CD4-positive, CD25-positive, alpha-beta regulatory T cell (primary cell): ENCODE measurements around the gene SZRD1. TPM values are rescaled to one million over a fixed set of nuclear protein-coding genes. Genes with fewer than 3 reads are reported as not detected.
"Not testable (repeated sequence)": the region's sequence is repeated elsewhere in the genome, so short reads cannot be mapped to it uniquely, and the experiment has no call there.

Experiments
- ATAC-seq, 2 donors: fragments of 150-1000 bp; cut with Tn5 transposase; one replicate each; pipeline ENCODE4 v1.10.0; 2021; ENCODE audit warnings: low read depth in 2 of 2, moderate number of reproducible peaks in 2 of 2, moderate library complexity in 1 of 2
- DNase-seq, 3 donors: peaks; one replicate each; pipeline versions ENCODE4 v3.0.0 to v3.0.0-alpha.2; 2012 to 2022; ENCODE audit warnings: mixed read lengths in 1 of 3
- H3K27ac ChIP-seq: one replicate; pipeline ENCODE4 v1.7.0; 2013; ENCODE audit warnings: mild to moderate bottlenecking, low read length; ENCODE audit not compliant: insufficient read depth, poor library complexity, severe bottlenecking
- H3K27me3 ChIP-seq: one replicate; pipeline ENCODE4 v1.7.0; 2013; ENCODE audit warnings: low read length; ENCODE audit not compliant: control insufficient read depth, insufficient read depth
- H3K36me3 ChIP-seq: one replicate; pipeline ENCODE4 v1.7.0; 2013; ENCODE audit warnings: mild to moderate bottlenecking, low read length, moderate library complexity; ENCODE audit not compliant: control insufficient read depth, insufficient read depth
- H3K4me1 ChIP-seq: 2 replicates; pipeline ENCODE4 v1.7.0; 2013; ENCODE audit warnings: mild to moderate bottlenecking, low read length; ENCODE audit not compliant: insufficient read depth, control insufficient read depth, poor library complexity, severe bottlenecking
- H3K4me3 ChIP-seq: one replicate; pipeline ENCODE4 v1.7.0; 2013; ENCODE audit warnings: low read depth, mild to moderate bottlenecking, low read length, moderate library complexity
- H3K9me3 ChIP-seq, 2 experiments: 1 replicate in 1 of 2; 2 replicates in 1 of 2; pipeline ENCODE4 v1.7.0; 2013; ENCODE audit warnings: low read length in 2 of 2, mild to moderate bottlenecking in 1 of 2, moderate library complexity in 1 of 2; ENCODE audit not compliant: control insufficient read depth in 2 of 2
- H3K27ac Mint-ChIP-seq, 3 donors: one replicate each; pipeline ENCODE4 v1.8.0; 2020 to 2022; ENCODE audit warnings: mild to moderate bottlenecking in 3 of 3, mixed read lengths in 3 of 3, moderate library complexity in 2 of 3
- H3K27me3 Mint-ChIP-seq: one replicate; pipeline ENCODE4 v1.8.0; 2022; ENCODE audit warnings: mild to moderate bottlenecking, mixed read lengths
- H3K36me3 Mint-ChIP-seq: one replicate; pipeline ENCODE4 v1.8.0; 2020; ENCODE audit warnings: mixed read lengths
- H3K4me1 Mint-ChIP-seq, 4 donors: one replicate each; pipeline ENCODE4 v1.8.0; 2020 to 2022; ENCODE audit warnings: mixed read lengths in 4 of 4, mild to moderate bottlenecking in 1 of 4
- H3K4me3 Mint-ChIP-seq, 4 donors: one replicate each; pipeline ENCODE4 v1.8.0; 2020 to 2022; ENCODE audit warnings: mild to moderate bottlenecking in 4 of 4, mixed read lengths in 4 of 4, moderate library complexity in 3 of 4
- H3K9me3 Mint-ChIP-seq, 7 donors: one replicate each; pipeline ENCODE4 v1.8.0; 2020 to 2022; ENCODE audit warnings: mixed read lengths in 7 of 7, mild to moderate bottlenecking in 3 of 7, moderate library complexity in 2 of 7
- polyA plus RNA-seq, 4 donors: library from polyadenylated mRNA; unstranded; fragments of 300-500 nt; fragmentation: Illumina TruSeq; gene quantifications; one replicate each; pipeline ENCODE4 v1.2.3, GENCODE V29; 2021
- total RNA-seq: library from RNA; stranded (reverse); gene quantifications from one replicate; pipeline ENCODE4 v1.2.3, GENCODE V29; 2022

SZRD1 gene
- total and polyA plus RNA-seq, 5 donors from 2014 or later = 36.9 to 136 (median 47.6) TPM

DNA sequence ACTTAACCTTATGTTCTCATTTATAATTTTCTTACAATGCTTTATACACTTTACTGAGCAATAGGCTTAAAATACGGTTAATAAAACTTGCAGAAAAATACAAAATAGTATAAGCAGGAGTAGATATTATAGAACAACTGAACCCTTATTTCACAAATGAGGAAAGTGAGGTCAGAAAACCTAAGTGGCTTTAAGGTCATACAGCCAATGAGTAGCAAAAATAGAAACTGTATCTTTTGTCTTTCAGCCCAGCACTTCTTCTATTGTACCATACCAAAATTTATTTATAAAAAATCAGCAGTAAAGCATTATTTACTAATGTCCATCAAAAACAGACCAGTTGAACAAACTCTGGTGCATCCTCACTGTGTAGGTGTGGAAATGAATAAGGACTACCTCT, 26.4 kb upstream of the SZRD1 start:
- Mint-ChIP-seq H3K36me3 (peaks cover 7% of the 10 kb centered on the region), H3K9me3 (no peaks in the 10 kb centered on the region), H3K27me3 (no peaks in the 10 kb centered on the region), H3K4me3 (no peak overlapping the region), H3K27ac (no peak overlapping the region), H3K4me1 (peaks cover 4 to 27% (median 12%) of the 10 kb centered on the region in 4 donors)
- no peaks in the 10 kb centered on the region for H3K9me3 ChIP-seq
- ATAC-seq (no peak), DNase-seq (no peak)
- no peak overlapping the region for H3K4me3 ChIP-seq
- H3K4me1 ChIP-seq = no peaks in the 10 kb centered on the region
- no peaks in the 10 kb centered on the region for H3K27me3 ChIP-seq
- peaks cover 4% of the 10 kb centered on the region for H3K36me3 ChIP-seq
- H3K27ac ChIP-seq = no peak overlapping the region

DNA sequence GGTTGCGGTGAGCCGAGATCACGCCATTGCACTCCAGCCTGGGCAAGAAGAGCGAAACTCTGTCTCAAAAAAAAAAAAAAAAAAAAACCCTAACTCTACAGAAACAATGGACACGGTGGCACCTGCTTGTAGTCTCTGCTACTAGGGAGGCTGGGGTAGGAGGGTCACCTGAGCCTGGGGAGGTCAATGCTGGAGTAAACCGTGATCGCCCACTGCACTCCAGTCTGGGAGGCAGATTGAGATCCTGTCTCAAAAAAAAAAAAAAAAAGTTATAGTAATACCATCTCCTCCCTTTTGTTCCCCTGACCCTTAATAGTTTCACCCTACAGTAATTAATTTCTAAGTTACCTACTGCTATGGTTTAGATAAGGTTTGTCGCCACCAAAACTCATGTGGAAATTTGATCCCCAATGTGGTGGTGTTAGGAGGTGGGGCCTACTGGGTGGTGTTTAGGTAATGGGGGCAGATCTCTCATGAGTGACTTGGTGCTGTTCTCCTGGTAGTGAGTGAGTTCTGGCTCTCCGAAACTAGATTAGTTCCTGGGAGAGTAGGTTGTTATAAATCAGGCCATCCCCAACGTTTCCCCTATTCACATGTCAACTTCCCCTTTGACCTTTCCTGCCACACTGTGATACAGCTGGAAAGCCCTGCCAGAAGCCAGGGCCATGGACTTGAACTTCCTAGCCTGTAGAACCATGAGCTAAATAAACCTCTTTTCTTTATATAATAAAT, 24.5 kb upstream of the SZRD1 start:
- H3K4me3 Mint-ChIP-seq = no peak overlapping the region
- H3K27me3 ChIP-seq = no peaks in the 10 kb centered on the region
- H3K36me3 ChIP-seq = peaks cover 4% of the 10 kb centered on the region
- no peak overlapping the region for H3K27ac Mint-ChIP-seq
- DNase-seq = no peak
- H3K27ac ChIP-seq = no peak overlapping the region
- no peaks in the 10 kb centered on the region for H3K4me1 ChIP-seq
- peaks cover 3% of the 10 kb centered on the region for H3K36me3 Mint-ChIP-seq
- H3K27me3 Mint-ChIP-seq = no peaks in the 10 kb centered on the region
- ATAC-seq = no peak
- no peaks in the 10 kb centered on the region for H3K9me3 ChIP-seq
- no peak overlapping the region for H3K4me3 ChIP-seq
- H3K9me3 Mint-ChIP-seq = peaks cover 0 to 2% (median 0%) of the 10 kb centered on the region in 7 donors
- H3K4me1 Mint-ChIP-seq = peaks cover 6 to 30% (median 14%) of the 10 kb centered on the region in 4 donors

DNA sequence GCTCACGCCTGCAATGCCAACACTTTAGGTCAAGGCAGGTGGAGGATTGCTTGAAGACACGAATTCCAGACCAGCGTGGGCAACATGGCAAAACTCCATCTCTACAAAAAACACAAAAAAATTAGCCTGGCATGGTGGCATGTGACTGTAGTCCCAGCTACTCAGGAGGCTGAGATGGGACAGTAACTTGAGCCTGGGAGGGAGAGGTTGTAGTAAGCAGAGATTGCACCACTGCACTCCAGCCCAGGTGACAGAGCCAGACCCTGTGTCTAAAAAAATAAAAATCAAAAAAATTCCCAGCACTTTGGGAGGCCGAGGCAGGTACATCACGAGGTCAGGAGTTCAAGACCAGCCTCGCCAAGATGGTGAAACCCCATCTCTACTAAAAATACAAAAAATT, 23.8 kb upstream of the SZRD1 start:
- not testable (repeated sequence) for H3K9me3 Mint-ChIP-seq, H3K4me3 ChIP-seq, H3K4me1 ChIP-seq, ATAC-seq, H3K36me3 Mint-ChIP-seq, H3K27me3 ChIP-seq, H3K27me3 Mint-ChIP-seq, H3K4me3 Mint-ChIP-seq, H3K36me3 ChIP-seq, H3K27ac Mint-ChIP-seq, H3K27ac ChIP-seq, H3K9me3 ChIP-seq, DNase-seq
- peaks cover 6 to 35% (median 18%) of the 10 kb centered on the region in 4 donors for H3K4me1 Mint-ChIP-seq

DNA sequence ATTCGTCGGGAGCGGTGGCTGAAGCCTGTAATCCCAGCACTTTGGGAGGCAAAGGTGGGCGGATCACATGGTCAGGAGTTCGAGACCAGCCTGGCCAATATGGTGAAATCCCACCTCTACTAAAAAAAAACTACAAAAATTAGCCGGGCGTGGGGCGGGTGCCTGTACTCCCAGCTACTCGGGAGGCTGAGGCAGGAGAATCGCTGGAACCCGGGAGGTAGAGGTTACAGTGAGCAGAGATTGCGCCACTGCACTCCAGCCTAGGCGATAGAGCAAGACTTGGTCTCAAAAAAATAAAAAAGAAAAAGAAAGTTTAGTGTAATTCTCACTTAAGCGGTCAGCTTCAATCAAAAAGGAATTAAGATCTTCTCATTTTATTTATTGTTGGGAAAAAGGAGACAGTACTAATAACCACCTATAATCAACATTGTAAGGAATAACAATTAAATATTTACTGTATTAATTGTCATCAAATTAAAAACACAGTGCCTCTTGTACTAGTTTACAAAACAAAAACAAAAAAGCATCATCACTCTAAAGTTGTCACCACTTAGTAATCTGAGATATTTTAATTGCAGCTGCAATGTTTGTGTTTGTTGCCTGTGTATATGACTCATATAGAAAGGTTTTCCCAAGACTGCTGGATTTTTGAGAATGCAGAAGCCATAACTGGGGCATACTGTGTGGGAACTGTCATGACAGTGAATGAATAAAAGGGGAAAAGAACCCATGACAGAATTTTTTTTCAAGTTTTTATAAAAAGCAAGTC, 18.4 kb upstream of the SZRD1 start:
- Histone ChIP-seq H3K27me3 (no peaks in the 10 kb centered on the region), H3K27ac (no peak overlapping the region), H3K4me3 (no peak overlapping the region), H3K9me3 (no peaks in the 10 kb centered on the region), H3K4me1 (peaks cover 30% of the 10 kb centered on the region), H3K36me3 (no peaks in the 10 kb centered on the region)
- Mint-ChIP-seq H3K36me3 (no peaks in the 10 kb centered on the region), H3K27ac (no peak overlapping the region), H3K9me3 (peaks cover 0 to 2% (median 0%) of the 10 kb centered on the region in 7 donors), H3K27me3 (no peaks in the 10 kb centered on the region), H3K4me3 (peak overlapping the region in 2 of 4 donors; percentile 61 to 83), H3K4me1 (peaks cover 24 to 63% (median 35%) of the 10 kb centered on the region in 4 donors)
- no peak for ATAC-seq
- DNase-seq = no peak

DNA sequence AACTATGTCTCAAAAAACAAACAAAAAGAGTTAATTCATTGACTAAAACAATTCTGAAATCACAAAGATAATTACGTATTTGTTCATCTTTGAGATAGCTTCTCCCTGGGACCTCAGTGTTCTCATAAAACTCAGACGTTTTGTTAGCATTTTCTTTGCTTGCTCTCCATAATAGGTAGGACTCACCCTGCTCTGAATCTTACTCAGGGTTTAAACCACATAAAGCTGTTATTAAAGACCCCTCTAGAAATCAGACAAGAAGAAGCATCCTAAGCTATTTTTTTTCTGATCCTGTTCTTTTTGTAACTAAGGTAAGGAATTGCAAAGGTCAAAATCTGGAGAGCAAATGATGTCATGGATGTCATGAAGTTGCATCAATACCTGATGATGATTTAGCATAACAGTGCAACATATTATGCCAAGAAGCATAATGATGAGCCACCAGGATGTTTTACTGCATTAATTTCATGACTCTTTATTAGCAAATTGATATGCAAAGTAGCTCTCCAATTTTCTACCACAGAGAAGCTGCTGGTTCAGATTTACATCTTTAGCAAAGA, 17.1 kb upstream of the SZRD1 start:
- H3K4me1 ChIP-seq = peaks cover 30% of the 10 kb centered on the region
- H3K9me3 ChIP-seq = no peaks in the 10 kb centered on the region
- Mint-ChIP-seq H3K27me3 (no peaks in the 10 kb centered on the region), H3K9me3 (peaks cover 0 to 2% (median 0%) of the 10 kb centered on the region in 7 donors), H3K4me1 (peaks cover 24 to 65% (median 35%) of the 10 kb centered on the region in 4 donors), H3K36me3 (no peaks in the 10 kb centered on the region), H3K27ac (peak overlapping the region in 2 of 3 donors; percentile 26 to 56), H3K4me3 (peak overlapping the region; percentile 28 to 96 (median 58))
- DNase-seq = no peak
- H3K27ac ChIP-seq = no peak overlapping the region
- no peaks in the 10 kb centered on the region for H3K27me3 ChIP-seq
- ATAC-seq = no peak
- H3K4me3 ChIP-seq = peak overlapping the region; percentile 12
- no peaks in the 10 kb centered on the region for H3K36me3 ChIP-seq

DNA sequence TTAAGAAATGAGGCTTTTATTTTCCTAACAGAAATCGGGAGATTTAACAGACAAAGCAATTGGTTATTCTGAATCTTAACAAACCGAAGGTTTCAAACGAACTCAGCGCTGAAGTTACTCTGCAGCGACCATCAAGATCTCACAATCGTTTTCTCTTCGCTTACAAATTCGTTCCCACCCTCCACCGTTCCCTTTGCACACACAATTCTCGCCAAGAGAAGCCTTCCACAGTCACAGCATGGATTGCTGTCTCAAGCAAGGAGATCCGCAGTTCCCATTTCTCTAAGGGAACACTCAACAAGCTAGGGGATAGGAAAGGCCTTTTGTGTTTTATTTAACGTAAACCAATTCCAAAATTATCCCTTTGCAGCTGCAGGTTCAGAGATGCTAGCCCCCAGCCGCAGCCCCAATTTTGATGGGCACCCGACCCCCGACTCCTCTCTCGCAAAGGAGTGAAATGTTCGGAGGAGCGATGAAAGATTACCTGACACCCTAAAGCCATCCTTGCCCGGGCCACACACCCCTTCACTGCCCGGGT, 15.5 kb upstream of the SZRD1 start:
- no peaks in the 10 kb centered on the region for H3K36me3 ChIP-seq
- H3K27me3 ChIP-seq = no peaks in the 10 kb centered on the region
- Mint-ChIP-seq H3K27ac (peak overlapping the region; percentile 83 to 99 (median 96)), H3K4me1 (peaks cover 17 to 57% (median 29%) of the 10 kb centered on the region in 4 donors), H3K27me3 (no peaks in the 10 kb centered on the region), H3K9me3 (no peaks in the 10 kb centered on the region), H3K4me3 (peak overlapping the region; percentile 89 to 99 (median 94)), H3K36me3 (no peaks in the 10 kb centered on the region)
- peak overlapping the region; percentile 81 for H3K4me3 ChIP-seq
- H3K27ac ChIP-seq = peak overlapping the region; percentile 86
- ATAC-seq (no peak), DNase-seq (peak in 1 of 3 donors; percentile 18)
- H3K9me3 ChIP-seq = no peaks in the 10 kb centered on the region
- peaks cover 30% of the 10 kb centered on the region for H3K4me1 ChIP-seq

DNA sequence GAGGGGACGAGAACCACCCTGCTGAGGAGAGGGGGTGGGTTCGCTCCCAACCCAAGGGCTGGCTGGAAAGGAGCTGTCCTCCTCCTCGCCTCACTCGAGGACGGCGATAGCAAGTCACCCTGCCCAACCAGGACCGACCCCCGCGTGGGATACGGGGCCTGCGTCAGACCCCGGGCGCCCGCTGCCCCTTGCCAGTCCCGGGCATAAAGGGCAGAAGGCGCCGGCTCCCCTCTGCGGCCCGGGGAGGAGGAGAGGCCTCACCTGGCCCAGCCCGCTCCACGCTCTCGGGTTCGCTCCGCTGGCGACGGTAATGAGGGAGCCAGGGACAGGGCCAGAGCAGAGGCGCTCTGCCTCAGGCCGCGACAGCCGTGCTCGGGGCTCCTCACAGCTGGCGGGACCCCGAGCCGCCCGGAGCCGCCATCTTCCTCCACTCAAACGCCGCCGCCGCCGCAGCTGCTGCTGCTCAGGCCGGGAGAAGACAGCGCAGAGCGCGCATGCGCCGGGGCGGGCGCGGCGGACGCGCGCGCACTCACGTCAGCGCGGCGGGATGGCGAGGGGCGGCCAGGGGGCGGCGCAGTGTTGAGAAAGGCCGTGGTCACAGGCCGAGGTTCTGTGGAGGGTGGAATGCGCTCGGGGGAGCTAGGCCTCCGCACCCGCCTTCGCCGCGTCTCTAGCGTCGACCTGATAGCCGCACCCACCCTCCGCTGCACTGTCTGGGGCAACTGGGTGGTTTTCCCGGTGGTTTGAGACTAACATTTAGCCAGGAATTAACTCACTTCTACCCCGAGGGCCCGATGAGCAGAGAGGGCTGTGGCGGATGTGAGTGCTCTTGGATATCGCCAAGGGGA, 14.8 kb upstream of the SZRD1 start, which contains the start of gene FBXO42:
Gene FBXO42 (minus strand): TSS at position 487 of the 848 bp plus-strand sequence. CDS start 37,062 bp downstream, outside the sequence.
- no peaks in the 10 kb centered on the region for H3K9me3 Mint-ChIP-seq
- H3K4me3 ChIP-seq = peak within 1 kb of the TSS; percentile 87
- H3K27me3 Mint-ChIP-seq = no peaks in the 10 kb centered on the region
- H3K4me1 Mint-ChIP-seq = peaks cover 17 to 54% (median 27%) of the 10 kb centered on the region in 4 donors
- ATAC-seq = peak; percentile 92 to 96
- H3K27me3 ChIP-seq = no peaks in the 10 kb centered on the region
- H3K4me1 ChIP-seq = peaks cover 30% of the 10 kb centered on the region
- peak; percentile 88 to 94 (median 93) for DNase-seq
- H3K9me3 ChIP-seq = no peaks in the 10 kb centered on the region
- H3K4me3 Mint-ChIP-seq = peak within 1 kb of the TSS; percentile 89 to 99 (median 94)
- H3K27ac Mint-ChIP-seq = peak within 1 kb of the TSS; percentile 95 to 99 (median 96)
- no peaks in the 10 kb centered on the region for H3K36me3 Mint-ChIP-seq
- H3K27ac ChIP-seq = peak within 1 kb of the TSS; percentile 86
- no peaks in the 10 kb centered on the region for H3K36me3 ChIP-seq
